Cerebellar cortex (tissue), 1 donor: Measurements from ENCODE around the gene MYH14.
A peak's percentile ranks its signal among the peaks of the same experiment; 100 is the strongest.
"Not testable (repeated sequence)": the region's sequence is repeated elsewhere in the genome, so short reads cannot be mapped to it uniquely, and the experiment has no call there.

ENCODE experiments used
- DNase-seq: peaks from one replicate; pipeline ENCODE4 v3.0.0-alpha.2; 2015; ENCODE audit warnings: low spot score

The MYH14 gene

DNA sequence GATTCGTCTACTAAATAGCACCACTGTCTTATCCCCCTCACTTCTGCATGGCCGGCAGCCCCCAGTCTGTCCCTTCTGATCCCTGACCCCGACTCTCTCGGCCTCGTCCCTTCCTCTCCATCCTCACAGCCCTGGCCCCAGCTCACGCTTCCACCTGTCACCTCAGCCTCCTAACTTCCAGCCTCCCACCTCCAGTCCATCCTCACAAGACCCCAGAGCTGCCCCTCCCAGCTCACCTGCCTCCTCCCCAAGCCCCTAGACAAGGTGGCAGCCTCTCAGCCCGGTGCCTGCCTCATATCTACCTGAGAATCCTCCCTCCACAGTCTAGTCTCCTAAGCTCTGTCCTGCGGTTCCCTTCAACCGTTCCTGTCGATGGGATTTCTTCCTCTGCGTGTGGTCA is 115.7 kb downstream of the MYH14 start:
- no peak for DNase-seq

DNA sequence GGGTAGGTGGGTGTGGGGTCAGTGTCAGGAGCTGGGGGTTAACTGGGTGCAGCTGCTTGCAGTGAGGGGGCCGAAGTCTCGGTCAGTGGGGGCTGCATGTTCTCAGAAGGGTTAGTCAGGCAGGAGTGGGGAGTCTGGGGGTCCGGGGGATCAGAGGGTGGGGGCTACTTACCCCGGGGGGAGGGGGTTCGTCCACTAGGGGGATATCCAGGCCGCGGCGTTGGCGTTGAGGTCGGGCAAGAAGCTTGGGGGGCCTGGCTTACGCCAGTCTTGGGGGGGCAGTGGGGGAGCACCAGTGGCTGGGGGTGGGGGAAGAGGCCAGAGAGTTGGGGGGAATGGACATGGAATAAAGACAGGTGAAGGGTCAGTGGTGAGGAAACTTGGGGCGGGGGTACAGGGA is 116.6 kb downstream of the MYH14 start:
- no peak for DNase-seq

DNA sequence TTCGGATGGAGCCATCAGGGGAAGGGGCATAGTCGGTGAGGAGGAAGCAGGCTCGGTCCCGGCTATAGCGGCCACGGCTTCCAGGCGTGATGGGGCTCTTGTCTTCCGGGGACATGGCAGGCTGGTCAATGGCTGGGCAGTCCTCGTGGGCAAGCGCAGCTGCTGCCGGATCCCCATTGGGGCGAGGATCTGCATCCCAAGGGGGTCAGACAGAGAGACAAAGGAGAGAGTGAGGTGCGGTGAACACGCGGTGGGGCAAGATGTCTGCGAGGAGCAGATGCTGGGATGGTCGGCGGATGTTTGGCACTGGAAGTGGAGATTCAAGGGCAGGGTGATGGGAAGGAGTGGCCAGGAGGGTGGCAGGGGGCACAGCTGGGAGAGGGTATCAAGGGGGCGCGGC is 117.2 kb downstream of the MYH14 start:
- DNase-seq = no peak

DNA sequence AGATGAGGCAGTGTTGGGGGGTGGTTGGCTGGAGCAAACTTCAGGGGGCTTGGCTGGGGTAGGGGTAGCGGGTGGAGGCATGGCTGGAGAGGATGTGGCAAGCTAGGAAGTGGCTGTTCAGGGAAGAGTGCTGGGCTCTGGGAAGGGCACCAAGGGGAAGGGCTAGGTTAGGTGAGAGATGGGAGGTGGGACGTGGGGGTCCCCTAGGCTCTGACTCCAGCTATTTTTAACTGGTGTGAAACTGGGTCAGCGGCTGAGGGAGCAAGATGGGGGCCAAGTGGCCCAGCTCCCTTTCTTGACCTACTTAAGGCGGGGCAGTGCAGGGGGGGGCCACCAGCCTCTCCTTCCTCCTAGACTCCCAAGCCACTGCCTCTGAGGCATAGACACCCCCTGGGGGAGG is 118.4 kb downstream of the MYH14 start:
- peak; percentile 32 for DNase-seq

DNA sequence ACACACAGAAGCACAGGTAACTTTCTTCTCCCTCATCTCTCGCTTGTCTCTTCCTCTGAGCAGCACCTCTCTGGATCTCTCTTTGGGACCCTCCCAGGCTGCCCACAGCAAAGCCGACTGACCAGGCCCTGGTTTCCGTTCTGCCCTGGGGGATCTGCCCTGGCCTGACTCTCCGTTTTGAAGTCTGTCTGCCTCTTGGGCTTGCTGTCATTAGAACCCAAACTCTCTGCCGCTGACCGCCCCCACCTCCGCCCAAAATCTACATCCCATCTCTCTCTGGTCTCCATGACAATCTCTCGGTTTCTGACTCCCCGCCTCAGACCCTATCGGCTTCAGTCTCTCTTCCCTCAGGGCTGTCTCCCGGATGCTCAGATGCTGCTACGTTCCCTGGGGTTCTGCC is 118.8 kb downstream of the MYH14 start:
- no peak for DNase-seq

DNA sequence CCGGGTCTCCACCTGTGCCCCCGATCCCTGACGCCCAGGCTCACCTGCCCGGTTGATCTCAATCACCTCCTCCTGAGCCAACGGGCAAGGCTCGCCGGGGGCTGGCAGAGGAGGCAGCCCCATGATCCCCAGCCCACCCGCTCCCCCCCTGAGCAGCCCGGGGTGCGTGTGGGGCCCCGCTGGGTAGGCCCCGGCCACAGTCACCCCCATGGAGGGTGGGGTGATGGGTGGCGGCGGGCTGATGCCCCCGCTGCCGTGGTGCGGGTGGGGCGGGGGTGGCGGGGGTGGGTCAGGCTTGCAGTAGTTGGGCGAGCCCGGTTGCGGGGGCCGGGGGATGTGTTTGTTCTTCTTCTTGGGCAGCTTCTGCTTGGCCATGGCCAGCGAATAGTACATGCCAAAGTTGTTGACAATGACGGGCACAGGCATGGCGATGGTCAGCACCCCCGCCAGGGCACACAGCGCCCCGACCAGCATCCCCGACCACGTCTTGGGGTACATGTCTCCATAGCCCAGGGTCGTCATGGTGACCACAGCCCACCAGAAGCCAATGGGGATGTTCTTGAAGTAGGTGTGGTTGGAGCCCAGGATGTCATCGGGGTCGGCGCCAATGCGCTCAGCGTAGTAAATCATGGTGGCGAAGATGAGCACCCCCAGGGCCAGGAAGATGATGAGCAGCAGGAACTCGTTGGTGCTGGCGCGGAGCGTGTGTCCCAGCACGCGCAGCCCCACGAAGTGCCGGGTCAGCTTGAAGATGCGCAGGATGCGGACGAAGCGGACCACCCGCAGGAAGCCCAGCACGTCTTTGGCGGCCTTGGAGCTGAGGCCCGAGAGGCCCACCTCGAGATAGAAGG is 119.7 kb downstream of the MYH14 start:
- DNase-seq = no peak

DNA sequence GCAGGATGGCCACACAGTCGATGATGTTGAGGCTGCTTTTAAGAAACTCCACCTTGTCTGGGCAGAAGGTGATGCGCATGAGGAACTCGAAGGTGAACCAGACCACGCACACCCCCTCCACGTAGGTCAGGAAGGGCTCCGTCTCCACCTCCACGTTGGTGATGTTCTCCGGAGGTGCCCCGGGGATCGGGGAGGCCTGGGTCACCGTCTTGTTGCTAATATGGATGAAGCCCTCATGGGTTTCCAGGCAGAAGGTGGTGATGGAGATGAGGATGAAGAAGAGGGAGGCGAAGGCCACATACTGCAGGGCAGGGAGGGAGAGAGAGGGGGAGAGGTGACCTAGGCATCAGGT is 120.3 kb downstream of the MYH14 start:
- no peak for DNase-seq

DNA sequence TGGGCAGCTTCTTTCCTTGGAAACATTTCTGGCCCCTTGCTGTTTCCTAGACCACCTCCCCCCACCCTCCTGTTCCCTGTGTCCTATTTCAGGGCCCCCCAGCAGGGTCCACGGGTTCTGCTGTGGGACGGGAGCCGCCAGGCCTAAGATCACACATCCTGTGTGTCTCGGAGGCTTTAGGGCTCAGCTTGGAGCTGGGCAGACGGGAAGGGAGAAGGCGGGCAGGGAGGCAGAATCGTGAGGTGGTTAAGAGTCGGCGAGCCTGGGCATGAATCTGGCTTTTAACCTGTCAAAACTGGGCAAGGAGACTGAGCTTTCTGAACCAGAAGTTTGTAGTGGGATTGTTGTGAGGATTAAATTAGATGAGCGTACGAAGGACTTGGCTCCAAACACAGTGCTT is 120.9 kb downstream of the MYH14 start:
- peak; percentile 62 for DNase-seq

DNA sequence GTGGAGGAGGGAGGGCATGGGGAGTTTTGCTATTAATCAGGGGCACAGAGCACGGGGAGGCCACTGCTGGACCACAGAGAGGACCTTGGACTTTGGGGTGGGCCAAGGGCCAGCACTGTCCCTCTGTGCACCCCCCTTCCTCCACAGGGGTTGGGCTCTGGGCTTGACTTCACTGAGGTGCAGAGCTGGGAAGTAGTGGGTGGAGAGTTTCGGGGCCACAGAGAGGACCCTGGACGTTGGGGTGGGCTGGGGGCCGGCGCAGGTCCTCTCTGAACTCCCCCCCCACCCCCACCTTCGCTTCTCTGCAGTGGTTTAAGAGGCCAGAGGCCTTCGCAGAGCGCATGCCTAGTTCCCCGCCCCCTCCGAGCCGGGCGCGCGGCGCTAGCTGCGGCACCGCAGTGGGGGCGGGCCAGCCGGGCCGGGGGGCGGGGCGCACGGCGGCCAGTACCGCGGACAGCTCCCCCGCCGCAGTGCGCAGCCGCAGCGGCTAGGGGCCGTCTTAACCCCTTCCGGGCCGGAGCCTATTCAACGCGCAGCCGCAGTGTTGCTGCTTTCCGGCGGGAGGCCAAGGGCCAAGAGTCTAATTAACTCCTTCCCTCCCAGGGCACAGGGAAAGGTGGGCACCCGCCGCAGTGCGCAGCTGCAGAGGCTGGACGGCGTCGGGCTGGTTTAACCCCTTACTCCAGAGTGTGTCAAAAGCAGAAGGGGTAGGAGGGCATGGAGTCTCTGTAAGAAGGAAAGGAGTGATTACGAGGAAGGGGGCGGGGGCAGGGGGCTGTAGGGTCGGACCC is 122.1 kb downstream of the MYH14 start:
- DNase-seq = peak; percentile 90

DNA sequence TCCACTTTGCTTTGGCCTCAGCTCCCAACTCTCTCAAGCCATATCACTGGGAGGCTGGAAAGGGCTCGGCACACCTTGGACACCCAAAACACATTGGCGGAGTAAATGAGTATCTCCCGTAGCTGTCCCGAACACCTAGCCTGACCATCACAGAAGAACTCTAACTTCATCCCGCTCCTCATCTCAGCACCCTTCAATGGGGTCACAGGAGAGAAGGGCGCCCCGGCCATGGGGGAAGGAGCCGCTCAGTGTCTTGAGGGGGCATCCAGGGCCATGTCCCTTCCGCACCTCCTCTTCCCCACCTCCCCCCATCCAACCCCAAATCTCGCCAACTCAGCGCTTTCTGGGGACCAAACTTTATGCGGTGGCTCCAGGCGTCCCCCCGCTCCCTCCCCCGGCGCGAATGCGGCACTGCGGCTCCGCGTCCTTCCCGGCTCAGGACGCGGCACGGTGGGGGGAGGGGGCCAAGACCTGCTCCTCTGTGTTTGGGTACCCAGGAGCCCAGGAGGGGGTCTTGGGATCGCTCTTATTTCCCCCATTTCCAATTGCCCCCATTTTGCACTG is 122.8 kb downstream of the MYH14 start:
- no peak for DNase-seq

DNA sequence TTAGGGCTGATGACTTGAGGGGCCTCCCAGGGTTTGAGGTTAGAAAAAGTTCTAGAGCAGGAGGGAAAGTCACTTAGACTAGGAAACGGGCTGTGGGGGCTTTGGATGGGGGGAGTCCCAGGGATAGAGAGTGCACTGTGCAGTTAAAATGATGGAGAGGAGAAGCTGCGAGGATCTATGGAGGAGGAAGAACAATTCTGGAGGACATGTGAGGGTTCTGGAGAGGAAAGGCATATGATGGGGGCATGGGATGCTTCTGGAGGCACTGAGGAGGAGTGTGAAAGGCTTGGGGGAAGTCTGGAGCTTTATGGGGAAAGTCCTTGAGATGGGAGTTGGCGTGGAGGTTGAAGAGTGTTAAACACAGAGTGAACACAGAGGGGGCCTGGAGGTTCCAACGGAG is 123.6 kb downstream of the MYH14 start:
- DNase-seq = no peak

DNA sequence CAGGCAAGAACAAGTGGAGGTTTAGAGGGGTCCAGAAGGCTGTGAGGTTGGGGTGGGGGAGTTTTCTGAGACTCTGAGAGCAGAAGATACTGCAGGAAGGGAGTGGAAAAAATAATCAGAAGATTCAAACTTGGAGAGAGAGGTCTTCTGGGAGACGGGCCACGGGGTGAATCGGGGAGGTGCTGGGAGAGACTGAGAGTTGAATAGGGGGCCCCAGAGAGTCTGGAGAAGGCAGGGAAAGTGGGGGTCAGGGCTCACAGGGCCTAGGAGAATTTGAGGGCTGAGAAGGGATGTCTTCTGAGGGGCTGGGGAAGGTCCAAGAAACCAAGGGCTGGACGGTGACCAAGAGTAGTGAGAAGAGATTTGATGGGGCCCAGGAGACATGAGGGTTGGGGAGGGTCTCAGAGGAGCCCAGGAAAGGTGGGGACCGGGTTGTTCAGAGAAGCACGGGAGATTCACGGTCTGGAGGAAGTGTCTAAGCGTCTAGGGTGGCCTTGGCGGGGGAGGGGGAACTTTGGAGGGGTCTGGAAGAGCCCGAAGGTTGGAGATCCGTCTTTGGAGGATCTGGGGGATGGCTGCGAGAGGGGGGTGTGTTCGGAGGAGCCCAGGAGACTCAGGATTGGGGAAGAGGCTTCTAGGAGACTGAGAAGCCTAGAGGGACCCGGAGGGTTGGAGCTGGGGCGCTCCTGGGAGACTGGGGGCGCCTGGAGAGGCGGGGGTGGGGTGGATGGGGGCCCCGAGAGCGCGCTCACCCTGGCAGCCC is 124.2 kb downstream of the MYH14 start:
- DNase-seq = no peak

DNA sequence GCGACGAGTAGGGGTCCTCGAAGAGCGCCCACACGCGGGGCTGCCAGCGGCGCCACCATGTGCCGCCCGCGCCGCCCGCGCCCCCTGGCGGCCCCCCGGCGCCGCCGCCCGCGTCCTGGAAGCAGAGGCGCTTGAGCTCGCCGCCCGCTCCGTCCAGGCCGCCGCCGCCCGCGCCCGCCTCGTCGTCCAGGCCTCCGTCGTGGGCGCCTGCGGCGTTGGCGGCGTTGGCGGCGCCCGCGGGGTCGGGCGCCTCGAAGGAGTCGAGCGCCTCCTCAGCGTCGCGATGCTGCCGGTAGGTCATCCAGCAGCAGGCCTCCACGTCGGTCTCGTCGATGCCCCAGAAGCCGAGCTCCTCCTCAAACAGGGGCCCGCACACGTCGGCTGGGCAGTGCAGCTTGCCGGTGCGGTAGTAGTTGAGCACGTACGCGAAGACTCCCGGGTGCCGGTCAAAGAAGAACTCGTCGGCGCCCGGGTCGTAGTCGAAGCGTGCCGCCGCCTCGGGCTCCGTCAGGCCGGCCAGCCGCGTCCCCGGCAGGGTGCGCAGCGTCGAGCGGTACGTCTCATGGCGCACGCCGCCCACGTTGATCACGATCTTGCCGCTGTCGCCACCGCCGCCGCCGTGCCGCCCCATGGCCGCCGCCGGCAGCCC is 124.9 kb downstream of the MYH14 start:
- peak; percentile 20 for DNase-seq

DNA sequence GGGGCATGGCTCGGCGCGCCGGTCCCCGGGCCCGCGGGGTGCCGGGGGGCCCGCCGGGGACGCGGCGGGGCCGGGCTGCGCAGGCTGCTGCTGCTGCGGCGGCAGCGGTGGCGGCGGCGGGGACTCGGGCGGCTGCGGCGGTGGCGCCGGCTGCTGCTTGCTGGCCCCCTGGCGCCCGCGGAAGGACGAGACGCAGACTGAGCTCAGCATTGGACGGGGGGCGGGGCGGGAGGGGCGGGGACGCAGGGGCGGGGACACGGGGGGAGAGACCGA is 125.4 kb downstream of the MYH14 start:
- no peak for DNase-seq

DNA sequence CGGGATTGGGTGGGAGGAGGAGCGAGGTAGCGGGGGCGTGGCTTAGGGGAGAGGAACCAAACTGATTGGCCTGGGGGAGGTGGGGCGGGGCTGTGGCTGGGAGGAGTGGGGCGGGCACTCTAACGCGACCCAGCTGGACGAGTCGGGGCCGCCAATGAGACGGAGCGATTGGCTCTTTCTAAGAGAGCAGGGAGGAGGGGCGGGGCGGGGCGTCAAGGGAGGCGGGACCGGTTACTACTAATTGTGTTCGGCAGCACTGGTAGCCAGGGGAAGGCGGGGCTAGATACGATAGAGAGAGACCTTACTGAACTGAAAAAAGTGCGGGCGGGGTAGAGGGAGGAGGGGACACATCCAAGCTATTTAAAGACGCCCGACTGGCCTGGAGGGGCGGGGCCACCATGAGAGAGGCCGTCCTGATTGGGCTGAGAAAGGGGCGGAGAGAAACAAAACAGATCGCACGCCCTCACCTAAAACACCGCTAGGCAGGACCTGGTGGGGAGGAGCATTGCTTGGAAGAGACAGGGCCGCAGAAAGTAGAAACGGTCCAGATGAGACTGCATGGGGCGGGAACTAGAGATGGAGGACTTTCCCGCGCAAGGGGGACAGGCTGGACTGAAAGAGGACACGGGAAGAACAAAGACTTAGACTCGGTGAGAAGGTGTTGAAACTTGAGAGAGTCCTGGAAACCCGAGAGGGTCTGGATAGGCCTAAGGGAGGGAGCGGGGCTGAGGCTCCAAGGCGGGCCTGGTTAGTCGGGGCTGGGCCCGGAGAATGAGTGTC is 125.9 kb downstream of the MYH14 start, which contains the start of gene KCNC3:
KCNC3 (minus strand) TSS at position 232 of the 780 bp plus-strand sequence. CDS start 295 bp downstream, outside the sequence.
- DNase-seq = peak; percentile 100

DNA sequence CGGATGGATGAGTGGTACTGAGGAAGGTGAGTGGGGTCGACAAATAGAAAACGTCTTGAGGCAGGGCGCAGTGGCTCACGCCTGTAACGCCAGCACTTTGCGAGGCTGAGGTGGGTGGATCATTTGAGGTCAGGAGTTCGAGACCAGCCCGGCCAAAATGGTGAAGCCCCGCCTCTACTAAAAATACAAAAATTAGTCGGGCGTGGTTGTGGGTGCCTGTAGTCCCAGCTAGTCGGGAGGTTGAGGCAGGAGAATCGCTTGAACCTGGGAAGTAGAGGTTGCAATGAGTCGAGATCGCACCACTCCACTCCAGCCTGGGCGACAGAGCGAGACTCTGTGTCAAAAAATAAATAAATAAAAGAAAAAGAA is 126.5 kb downstream of the MYH14 start:
- not testable (repeated sequence) for DNase-seq

DNA sequence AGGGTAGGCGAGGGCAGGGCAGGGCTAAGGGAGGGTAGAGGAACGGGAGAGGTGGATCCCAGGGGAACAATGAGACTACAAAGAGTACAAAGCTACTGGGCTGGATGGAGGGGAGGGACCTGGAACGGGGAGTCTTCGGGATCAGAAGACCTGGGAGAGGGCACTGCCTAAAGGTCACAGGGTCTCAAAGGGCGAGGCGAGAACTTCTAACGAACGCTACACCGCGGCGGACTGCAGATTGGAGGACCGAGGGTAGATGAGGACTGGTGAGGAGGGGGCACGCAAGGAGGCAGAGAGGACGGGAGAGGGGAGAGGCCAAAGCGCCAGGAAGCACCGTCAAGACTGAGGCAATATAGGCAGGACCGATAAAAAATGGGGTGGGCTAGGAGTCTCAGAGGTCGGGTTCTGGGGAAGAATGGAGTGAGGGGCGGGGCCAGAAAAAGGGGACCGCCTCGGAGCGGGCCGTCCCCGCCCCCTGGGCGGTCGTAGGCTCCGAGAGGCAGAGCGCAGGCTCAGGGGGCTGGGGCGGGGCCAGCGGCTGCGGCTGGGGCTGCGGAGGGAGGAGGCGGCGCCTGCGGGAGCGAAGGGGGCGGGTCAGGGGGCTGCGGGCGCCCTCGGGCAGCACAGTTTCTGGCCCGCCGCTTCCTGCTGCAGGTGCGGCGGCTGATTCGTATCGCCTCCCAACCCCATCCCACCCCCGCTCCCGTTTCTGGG is 127.1 kb downstream of the MYH14 start:
- DNase-seq = peak; percentile 92

DNA sequence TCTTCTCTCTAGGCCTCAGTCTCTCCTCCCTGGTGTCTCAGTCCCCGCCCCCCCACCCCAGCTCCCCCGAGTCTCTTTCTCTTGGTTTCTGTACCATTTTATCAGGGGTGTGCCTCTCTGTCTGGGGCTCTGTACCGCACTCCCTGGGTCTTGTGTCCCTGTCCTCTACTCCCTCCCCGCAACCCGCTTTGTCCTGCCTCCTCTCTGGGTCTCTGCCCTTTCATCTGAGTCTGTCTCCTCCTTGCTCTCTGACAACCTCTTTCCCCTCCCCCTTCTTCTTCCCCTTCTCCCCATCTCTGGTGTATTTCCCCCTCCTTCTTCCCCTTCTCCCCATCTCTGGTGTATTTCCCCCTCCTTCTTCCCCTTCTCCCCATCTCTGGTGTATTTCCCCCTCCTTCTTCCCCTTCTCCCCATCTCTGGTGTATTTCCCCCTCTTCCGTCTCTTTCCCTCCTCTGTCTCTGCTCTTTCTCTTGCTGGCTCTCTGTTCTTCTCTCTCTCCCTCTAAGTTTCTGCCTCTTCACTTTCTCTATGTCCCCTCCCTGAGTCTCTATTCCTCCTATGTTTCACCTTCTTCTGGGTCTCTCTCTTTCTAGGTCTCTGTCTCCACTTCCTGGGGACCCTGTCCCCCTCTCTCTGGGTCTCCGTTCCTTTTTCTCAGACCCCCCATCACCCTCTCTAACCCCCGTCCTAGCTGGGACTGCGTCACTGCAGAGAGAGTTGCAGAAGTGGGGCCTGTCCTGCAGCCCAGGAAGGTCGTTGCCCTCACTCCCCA is 128.0 kb downstream of the MYH14 start:
- peak; percentile 62 for DNase-seq

DNA sequence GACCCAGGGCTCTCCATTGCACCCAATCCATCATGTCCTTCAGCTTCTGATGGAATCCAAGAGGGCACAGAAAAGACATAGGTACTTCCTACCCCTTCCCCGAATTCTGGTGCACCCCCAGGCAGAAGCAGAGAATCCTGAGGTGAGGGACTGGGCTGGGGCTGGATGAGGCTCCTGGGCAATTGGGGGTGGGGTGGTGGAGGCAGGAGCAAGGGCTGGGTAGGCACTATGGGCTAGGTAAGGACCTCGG is 128.5 kb downstream of the MYH14 start:
- no peak for DNase-seq
